ENCODE results near the gene SBNO1.

The SBNO1 gene

GRCh38 chr12:123288751-123289346, 75.8 kb downstream of the SBNO1 start:
- H3K4me2 ChIP-seq (ENCODE audit: low read length) = no peak overlapping the region
- no peak overlapping the region for H3K4me3 ChIP-seq (ENCODE audit: low read depth, low read length, poor library complexity, severe bottlenecking)
- no peaks in the 10 kb centered on the region for H4K20me1 ChIP-seq (ENCODE audit: insufficient read depth, low read length)
- H3K79me2 ChIP-seq (ENCODE audit: insufficient read depth, low read length) = no peaks in the 10 kb centered on the region
- H2AFZ ChIP-seq (ENCODE audit: low read length) = no peak overlapping the region
- H3K9ac ChIP-seq (ENCODE audit: low read length) = no peak overlapping the region
- peaks cover 28% of the 10 kb centered on the region for H3K36me3 ChIP-seq (ENCODE audit: insufficient read depth, low read length)
- no peak overlapping the region for H3K27ac ChIP-seq (ENCODE audit: low read depth, low read length, poor library complexity, severe bottlenecking)
- H3F3A ChIP-seq (ENCODE audit: insufficient read depth, low read length) = no peaks in the 10 kb centered on the region
- no peaks in the 10 kb centered on the region for H3K9me2 ChIP-seq (ENCODE audit: low read depth, low read length)
- H3K27me3 ChIP-seq (ENCODE audit: insufficient read depth, low read length) = no peaks in the 10 kb centered on the region
- H3K9me3 ChIP-seq (ENCODE audit: low read length) = no peaks in the 10 kb centered on the region
- TF ChIP-seq EZH2 (IDR thresholded peaks at IDR 0.05; ENCODE audit: borderline replicate concordance, low read length) (no peak), CTCF (IDR thresholded peaks at IDR 0.05; ENCODE audit: low read length) (no peak)
- no peaks in the 10 kb centered on the region for H3K4me1 ChIP-seq (ENCODE audit: insufficient read depth, low read length, severe bottlenecking)

- Histone ChIP-seq H3F3A (ENCODE audit: insufficient read depth, low read length) (no peaks in the 10 kb centered on the region), H3K4me3 (ENCODE audit: low read depth, low read length, poor library complexity, severe bottlenecking) (no peak overlapping the region), H3K9ac (ENCODE audit: low read length) (no peak overlapping the region), H3K27ac (ENCODE audit: low read depth, low read length, poor library complexity, severe bottlenecking) (no peak overlapping the region), H3K9me3 (ENCODE audit: low read length) (no peaks in the 10 kb centered on the region), H3K4me2 (ENCODE audit: low read length) (no peak overlapping the region), H3K36me3 (ENCODE audit: insufficient read depth, low read length) (peaks cover 9% of the 10 kb centered on the region; the same call in 1 of the 2 replicates), H3K9me2 (ENCODE audit: low read depth, low read length) (no peaks in the 10 kb centered on the region), H2AFZ (ENCODE audit: low read length) (no peak overlapping the region), H3K79me2 (ENCODE audit: insufficient read depth, low read length) (no peaks in the 10 kb centered on the region), H3K4me1 (ENCODE audit: insufficient read depth, low read length, severe bottlenecking) (no peaks in the 10 kb centered on the region), H3K27me3 (ENCODE audit: insufficient read depth, low read length) (no peaks in the 10 kb centered on the region), H4K20me1 (ENCODE audit: insufficient read depth, low read length) (no peaks in the 10 kb centered on the region)
- TF ChIP-seq EZH2 (IDR thresholded peaks at IDR 0.05; ENCODE audit: borderline replicate concordance, low read length) (no peak), CTCF (IDR thresholded peaks at IDR 0.05; ENCODE audit: low read length) (no peak)
These were observed 77.8 kb downstream of the SBNO1 start for GRCh38 chr12:123286652-123287373.

GRCh38 chr12:123284669-123285068, 80.0 kb downstream of the SBNO1 start:
- Histone ChIP-seq H3K4me2 (ENCODE audit: low read length) (no peak overlapping the region), H3K4me3 (ENCODE audit: low read depth, low read length, poor library complexity, severe bottlenecking) (no peak overlapping the region), H3K9me3 (ENCODE audit: low read length) (no peaks in the 10 kb centered on the region), H2AFZ (ENCODE audit: low read length) (no peak overlapping the region), H3K27ac (ENCODE audit: low read depth, low read length, poor library complexity, severe bottlenecking) (no peak overlapping the region), H4K20me1 (ENCODE audit: insufficient read depth, low read length) (no peaks in the 10 kb centered on the region), H3K4me1 (ENCODE audit: insufficient read depth, low read length, severe bottlenecking) (no peaks in the 10 kb centered on the region), H3K36me3 (ENCODE audit: insufficient read depth, low read length) (no peaks in the 10 kb centered on the region), H3K9ac (ENCODE audit: low read length) (no peak overlapping the region), H3K9me2 (ENCODE audit: low read depth, low read length) (no peaks in the 10 kb centered on the region), H3F3A (ENCODE audit: insufficient read depth, low read length) (no peaks in the 10 kb centered on the region), H3K79me2 (ENCODE audit: insufficient read depth, low read length) (no peaks in the 10 kb centered on the region), H3K27me3 (ENCODE audit: insufficient read depth, low read length) (no peaks in the 10 kb centered on the region)
- TF ChIP-seq EZH2 (IDR thresholded peaks at IDR 0.05; ENCODE audit: borderline replicate concordance, low read length) (no peak), CTCF (IDR thresholded peaks at IDR 0.05; ENCODE audit: low read length) (no peak)

Data from OCI-LY1 (cell line).